Measurements from ENCODE around the gene SNX22. TPM values are rescaled to one million over a fixed set of nuclear protein-coding genes. Genes with fewer than 3 reads are reported as not detected.

Gene SNX22
- total and polyA plus RNA-seq, 9 of the 15 experiments (the other 6 are each of a cell fraction or from before 2014, with no cell fraction given), result 0.91 to 3.0 (median 2.0) TPM

DNA sequence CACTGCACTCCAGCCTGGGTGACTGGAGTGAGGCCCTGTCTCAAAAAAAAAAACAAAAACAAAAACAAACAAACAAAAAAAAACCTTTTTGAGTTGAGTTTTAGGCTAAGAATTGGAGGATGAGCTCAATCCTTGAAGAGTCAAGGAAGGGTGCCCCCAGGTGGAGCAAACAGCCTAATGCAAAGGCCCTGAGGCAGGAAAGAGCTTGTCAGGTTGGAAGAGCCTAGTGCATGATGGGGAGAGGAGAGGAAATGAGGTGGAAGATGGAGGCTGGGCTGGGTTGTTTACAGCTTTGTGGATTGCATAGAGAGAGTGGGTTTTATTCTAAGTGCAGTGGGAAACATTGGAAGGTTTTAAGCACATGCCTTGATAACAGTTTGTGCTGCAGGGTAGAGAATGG is 2.1 kb upstream of the SNX22 start (continued):
- TF ChIP-seq MTA1 (IDR thresholded peaks at IDR 0.05; ENCODE audit: borderline replicate concordance), result no peak
- TF ChIP-seq FOXP1 (CRISPR knock-in tag; IDR thresholded peaks at IDR 0.05), result no peak
- no peak for TF ChIP-seq PHF21A (IDR thresholded peaks at IDR 0.05; ENCODE audit: borderline replicate concordance, low read depth)
- TF ChIP-seq SMC3 (conservative IDR thresholded peaks at IDR 0.05; ENCODE audit: insufficient read depth, low read depth, low read length), result no peak; the same call in 1 of the 2 replicates
- TF ChIP-seq ARID1B (IDR thresholded peaks at IDR 0.05), result no peak
- TF ChIP-seq, protein P1, sequence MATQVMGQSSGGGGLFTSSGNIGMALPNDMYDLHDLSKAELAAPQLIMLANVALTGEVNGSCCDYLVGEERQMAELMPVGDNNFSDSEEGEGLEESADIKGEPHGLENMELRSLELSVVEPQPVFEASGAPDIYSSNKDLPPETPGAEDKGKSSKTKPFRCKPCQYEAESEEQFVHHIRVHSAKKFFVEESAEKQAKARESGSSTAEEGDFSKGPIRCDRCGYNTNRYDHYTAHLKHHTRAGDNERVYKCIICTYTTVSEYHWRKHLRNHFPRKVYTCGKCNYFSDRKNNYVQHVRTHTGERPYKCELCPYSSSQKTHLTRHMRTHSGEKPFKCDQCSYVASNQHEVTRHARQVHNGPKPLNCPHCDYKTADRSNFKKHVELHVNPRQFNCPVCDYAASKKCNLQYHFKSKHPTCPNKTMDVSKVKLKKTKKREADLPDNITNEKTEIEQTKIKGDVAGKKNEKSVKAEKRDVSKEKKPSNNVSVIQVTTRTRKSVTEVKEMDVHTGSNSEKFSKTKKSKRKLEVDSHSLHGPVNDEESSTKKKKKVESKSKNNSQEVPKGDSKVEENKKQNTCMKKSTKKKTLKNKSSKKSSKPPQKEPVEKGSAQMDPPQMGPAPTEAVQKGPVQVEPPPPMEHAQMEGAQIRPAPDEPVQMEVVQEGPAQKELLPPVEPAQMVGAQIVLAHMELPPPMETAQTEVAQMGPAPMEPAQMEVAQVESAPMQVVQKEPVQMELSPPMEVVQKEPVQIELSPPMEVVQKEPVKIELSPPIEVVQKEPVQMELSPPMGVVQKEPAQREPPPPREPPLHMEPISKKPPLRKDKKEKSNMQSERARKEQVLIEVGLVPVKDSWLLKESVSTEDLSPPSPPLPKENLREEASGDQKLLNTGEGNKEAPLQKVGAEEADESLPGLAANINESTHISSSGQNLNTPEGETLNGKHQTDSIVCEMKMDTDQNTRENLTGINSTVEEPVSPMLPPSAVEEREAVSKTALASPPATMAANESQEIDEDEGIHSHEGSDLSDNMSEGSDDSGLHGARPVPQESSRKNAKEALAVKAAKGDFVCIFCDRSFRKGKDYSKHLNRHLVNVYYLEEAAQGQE (IDR thresholded peaks at IDR 0.05; ENCODE audit: borderline replicate concordance), result no peak
- TF ChIP-seq, protein P1 (CRISPR knock-in tag; IDR thresholded peaks at IDR 0.05; ENCODE audit: low read depth), result no peak
- TF ChIP-seq CEBPG (CRISPR knock-in tag; IDR thresholded peaks at IDR 0.05), result no peak
- TF ChIP-seq CEBPG (tag; conservative IDR thresholded peaks at IDR 0.05 in 1 of 2, IDR thresholded peaks at IDR 0.05 in 1 of 2), result no peak
- TF ChIP-seq NONO (IDR thresholded peaks at IDR 0.05; ENCODE audit: low read depth in 2 of 2, low read length in 1 of 2), result no peak
- TF ChIP-seq KAT2B (IDR thresholded peaks at IDR 0.05; ENCODE audit: low read depth, low read length), result no peak
- no peak for TF ChIP-seq NFE2L1 (tag; IDR thresholded peaks at IDR 0.05; ENCODE audit: borderline replicate concordance, low read depth)
- no peak for TF ChIP-seq ZBTB33 (CRISPR knock-in tag; IDR thresholded peaks at IDR 0.05)
- no peak for TF ChIP-seq KLF10 (CRISPR knock-in tag; IDR thresholded peaks at IDR 0.05)
- 0 out of 4 replicates have a peak, but pooled peaks of 1 of the 2 experiments have one; percentile 11 for TF ChIP-seq TRIM24 (IDR thresholded peaks at IDR 0.05)
- no peak for TF ChIP-seq XRCC5 (IDR thresholded peaks at IDR 0.05; ENCODE audit: low read depth, low read length)
- TF ChIP-seq SREBF2 (CRISPR knock-in tag; IDR thresholded peaks at IDR 0.05), result no peak
- TF ChIP-seq DDX20 (tag; IDR thresholded peaks at IDR 0.05; ENCODE audit: low read depth), result no peak
- TF ChIP-seq SRSF1 (IDR thresholded peaks at IDR 0.05; ENCODE audit: low read depth, low read length), result no peak
- TF ChIP-seq ZFPM2 (CRISPR knock-in tag; IDR thresholded peaks at IDR 0.05), result no peak
- no peak for TF ChIP-seq ARID2 (IDR thresholded peaks at IDR 0.05)

All from K562 (cell line).